Thyroid gland (tissue), 4 donors: ENCODE results near the gene ABHD3.

Experiments
- POLR2A ChIP-seq, 2 donors: fragments of 450-650 bp; IDR thresholded peaks; one replicate each; pipeline ENCODE4 v1.6.1; 2017; ENCODE audit warnings: antibody characterized with exemption in 2 of 2, mild to moderate bottlenecking in 2 of 2, moderate library complexity in 1 of 2
- TF ChIP-seq, protein P1 (sequence below), 6 experiments: fragments of 200-600 bp in 3 of 6; fragments of 450-650 bp in 3 of 6; sonication (generic) in 3 of 6; IDR thresholded peaks; one replicate each; pipeline ENCODE4 v1.5.1; 2016 to 2019; ENCODE audit warnings: antibody characterized with exemption in 6 of 6, mild to moderate bottlenecking in 2 of 6, inconsistent platforms in 1 of 6, moderate library complexity in 1 of 6

DNA sequence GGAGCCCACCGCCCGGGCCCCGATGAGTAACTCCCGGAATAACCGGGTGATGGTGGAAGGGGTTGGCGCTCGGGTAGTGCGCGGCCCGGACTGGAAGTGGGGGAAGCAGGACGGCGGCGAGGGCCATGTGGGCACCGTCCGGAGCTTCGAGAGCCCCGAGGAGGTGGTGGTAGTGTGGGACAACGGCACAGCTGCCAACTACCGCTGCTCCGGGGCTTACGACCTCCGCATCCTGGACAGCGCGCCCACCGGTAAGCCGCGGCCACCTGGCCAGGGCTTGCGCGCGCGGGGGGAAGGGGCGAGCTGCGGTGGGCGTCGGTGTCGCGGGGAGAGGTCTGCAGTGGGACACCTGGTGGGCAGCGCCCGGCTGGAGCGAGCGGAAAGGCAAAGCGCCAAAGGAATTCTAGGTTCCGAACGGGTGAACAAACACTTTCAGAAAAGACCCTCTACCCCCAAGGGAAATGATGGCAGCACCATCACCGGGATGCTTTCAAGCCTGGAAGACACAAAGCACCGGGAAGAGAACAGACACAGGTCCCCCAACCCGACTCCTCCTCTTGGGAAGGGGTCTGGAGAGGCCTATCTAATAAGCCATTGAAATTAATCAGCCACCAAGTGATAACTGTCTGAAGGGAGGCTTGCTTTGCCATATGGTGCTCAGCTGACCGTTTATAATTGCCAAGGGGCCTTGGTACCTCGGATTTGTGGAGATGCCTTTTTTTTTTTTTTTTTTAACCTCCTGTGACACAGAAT, 37.2 kb upstream of the ABHD3 start:
- TF ChIP-seq, protein P1, sequence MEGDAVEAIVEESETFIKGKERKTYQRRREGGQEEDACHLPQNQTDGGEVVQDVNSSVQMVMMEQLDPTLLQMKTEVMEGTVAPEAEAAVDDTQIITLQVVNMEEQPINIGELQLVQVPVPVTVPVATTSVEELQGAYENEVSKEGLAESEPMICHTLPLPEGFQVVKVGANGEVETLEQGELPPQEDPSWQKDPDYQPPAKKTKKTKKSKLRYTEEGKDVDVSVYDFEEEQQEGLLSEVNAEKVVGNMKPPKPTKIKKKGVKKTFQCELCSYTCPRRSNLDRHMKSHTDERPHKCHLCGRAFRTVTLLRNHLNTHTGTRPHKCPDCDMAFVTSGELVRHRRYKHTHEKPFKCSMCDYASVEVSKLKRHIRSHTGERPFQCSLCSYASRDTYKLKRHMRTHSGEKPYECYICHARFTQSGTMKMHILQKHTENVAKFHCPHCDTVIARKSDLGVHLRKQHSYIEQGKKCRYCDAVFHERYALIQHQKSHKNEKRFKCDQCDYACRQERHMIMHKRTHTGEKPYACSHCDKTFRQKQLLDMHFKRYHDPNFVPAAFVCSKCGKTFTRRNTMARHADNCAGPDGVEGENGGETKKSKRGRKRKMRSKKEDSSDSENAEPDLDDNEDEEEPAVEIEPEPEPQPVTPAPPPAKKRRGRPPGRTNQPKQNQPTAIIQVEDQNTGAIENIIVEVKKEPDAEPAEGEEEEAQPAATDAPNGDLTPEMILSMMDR (IDR thresholded peaks at IDR 0.05) = no peak
- TF ChIP-seq POLR2A (IDR thresholded peaks at IDR 0.05) = no peak
